AG04450 (cell line): ENCODE measurements around the gene CHL1. TPM values are rescaled to one million over a fixed set of nuclear protein-coding genes. Genes with fewer than 3 reads are reported as not detected.

Source experiments
- CTCF ChIA-PET: fragments of 300-600, 350-600 bp; formaldehyde crosslinking; extraction: SDS; loops from one replicate; lab custom pipeline; 2022; ENCODE audit warnings: antibody characterized with exemption, inconsistent platforms; lab: Charles Lee
- POLR2A ChIA-PET: fragments of 350-600 bp; formaldehyde crosslinking; extraction: SDS; loops from one replicate; lab custom pipeline; 2021; ENCODE audit warnings: antibody characterized with exemption, inconsistent platforms; lab: Yijun Ruan, JAX
- DNase-seq: peaks from one replicate; pipeline ENCODE4 v3.0.0-alpha.2; 2011; ENCODE audit warnings: low read depth, low spot score
- H3K27ac ChIP-seq: one replicate; pipeline ENCODE4 v1.5.1; 2012; ENCODE audit warnings: low read depth, low read length, control low read depth
- H3K27me3 ChIP-seq: one replicate; pipeline ENCODE4 v1.6.0; 2012; ENCODE audit warnings: low read length; ENCODE audit not compliant: control insufficient read depth, insufficient read depth
- H3K4me3 ChIP-seq: 2 replicates; pipeline ENCODE4 v1.5.1; 2011; ENCODE audit warnings: mild to moderate bottlenecking, low read depth, low read length, control low read depth
- H3K9me3 ChIP-seq: 2 replicates; pipeline ENCODE4 v1.5.1; 2012; ENCODE audit warnings: low read length; ENCODE audit not compliant: control insufficient read depth, insufficient read depth
- polyA plus RNA-seq: library from polyadenylated mRNA; depleted of rRNA; stranded (reverse); fragments of >200 nt; gene quantifications from 2 replicates; pipeline ENCODE4 v1.2.3, GENCODE V29; 2011
- TF ChIP-seq, protein P1 (sequence below): IDR thresholded peaks from 2 replicates; pipeline ENCODE4 v1.5.1; 2011; ENCODE audit warnings: low read depth, low read length, control low read depth, inconsistent platforms

Gene CHL1
- polyA plus RNA-seq, 1 experiment, result 0.40 TPM

DNA sequence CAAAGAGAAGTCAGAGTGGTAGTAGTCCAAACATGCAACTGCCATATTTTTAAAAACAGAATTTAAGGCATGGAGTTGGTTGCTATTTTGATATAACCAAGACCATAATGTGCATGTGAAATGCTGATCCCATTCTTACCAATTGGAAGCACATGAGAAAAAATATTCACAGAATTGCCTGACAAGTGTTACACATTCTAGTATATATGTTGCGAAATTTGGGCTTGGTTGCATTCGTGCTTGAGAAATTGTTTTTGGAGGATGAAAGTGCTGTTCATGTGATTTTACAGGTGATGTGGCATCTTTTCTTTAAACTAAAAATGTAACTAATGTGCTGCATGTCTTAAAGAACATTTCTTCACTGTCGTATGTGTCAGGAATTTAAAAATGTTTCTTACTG, 199.7 kb downstream of the CHL1 start:
- no peak overlapping the region for H3K27ac ChIP-seq
- TF ChIP-seq, protein P1, sequence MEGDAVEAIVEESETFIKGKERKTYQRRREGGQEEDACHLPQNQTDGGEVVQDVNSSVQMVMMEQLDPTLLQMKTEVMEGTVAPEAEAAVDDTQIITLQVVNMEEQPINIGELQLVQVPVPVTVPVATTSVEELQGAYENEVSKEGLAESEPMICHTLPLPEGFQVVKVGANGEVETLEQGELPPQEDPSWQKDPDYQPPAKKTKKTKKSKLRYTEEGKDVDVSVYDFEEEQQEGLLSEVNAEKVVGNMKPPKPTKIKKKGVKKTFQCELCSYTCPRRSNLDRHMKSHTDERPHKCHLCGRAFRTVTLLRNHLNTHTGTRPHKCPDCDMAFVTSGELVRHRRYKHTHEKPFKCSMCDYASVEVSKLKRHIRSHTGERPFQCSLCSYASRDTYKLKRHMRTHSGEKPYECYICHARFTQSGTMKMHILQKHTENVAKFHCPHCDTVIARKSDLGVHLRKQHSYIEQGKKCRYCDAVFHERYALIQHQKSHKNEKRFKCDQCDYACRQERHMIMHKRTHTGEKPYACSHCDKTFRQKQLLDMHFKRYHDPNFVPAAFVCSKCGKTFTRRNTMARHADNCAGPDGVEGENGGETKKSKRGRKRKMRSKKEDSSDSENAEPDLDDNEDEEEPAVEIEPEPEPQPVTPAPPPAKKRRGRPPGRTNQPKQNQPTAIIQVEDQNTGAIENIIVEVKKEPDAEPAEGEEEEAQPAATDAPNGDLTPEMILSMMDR, result no peak
- no peaks in the 10 kb centered on the region for H3K27me3 ChIP-seq
- no peaks in the 10 kb centered on the region for H3K9me3 ChIP-seq
- CTCF ChIA-PET, result interaction anchor here (3.5 kb wide), 1 partner anchor 18 kb away, joined by 13 read pairs; no protein-coding TSS in a partner anchor
- no peak overlapping the region for H3K4me3 ChIP-seq
- DNase-seq, result no peak
- POLR2A ChIA-PET, result no interaction called here

DNA sequence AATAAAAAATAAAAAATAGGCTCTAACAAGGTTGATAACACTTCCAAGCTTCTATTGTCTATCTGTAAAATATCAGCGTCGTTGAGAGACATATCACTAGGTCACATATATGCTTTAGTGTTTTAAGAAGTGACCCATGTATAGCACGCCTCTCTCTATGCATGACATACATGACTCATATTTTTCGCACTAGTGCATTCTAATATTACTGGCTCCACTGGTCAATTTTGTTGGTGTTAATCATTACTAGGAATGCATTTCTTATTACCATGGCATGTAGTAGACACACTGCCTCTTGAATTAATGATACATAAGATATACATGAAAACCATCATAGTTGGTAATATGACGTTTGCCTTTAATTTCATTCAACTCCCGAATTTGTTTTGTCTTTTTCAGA, 203.1 kb downstream of the CHL1 start:
- TF ChIP-seq, protein P1, result no peak
- CTCF ChIA-PET, result interaction anchor here (0.6 kb wide), 1 partner anchor 122 kb away, joined by 3 read pairs; no protein-coding TSS in a partner anchor

DNA sequence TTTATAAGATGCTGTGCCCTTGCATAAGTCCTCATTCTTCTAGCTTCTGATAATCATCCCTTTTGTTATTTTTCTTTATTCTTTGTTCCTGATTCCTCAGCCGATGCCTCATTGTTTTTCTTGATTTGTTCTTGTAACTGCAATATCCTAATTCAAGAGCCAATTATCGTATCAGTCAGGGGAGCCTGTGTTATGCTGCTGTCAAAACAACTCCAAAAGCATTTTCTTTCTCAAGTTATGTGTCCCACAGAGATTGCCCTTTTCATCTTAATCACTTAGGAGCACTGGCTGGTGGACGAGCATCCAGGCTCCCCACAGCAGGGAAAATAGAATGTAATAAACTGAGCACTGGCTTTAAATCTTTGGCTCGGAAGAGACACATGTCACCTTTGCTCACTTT, 207.3 kb downstream of the CHL1 start:
- ChIA-PET POLR2A (no interaction called here), CTCF (no interaction called here)
- Histone ChIP-seq H3K4me3 (no peak overlapping the region), H3K27me3 (no peaks in the 10 kb centered on the region), H3K9me3 (no peaks in the 10 kb centered on the region), H3K27ac (no peak overlapping the region)
- TF ChIP-seq, protein P1, result no peak
- no peak for DNase-seq

More for the DNA sequence above, 203.1 kb downstream of the CHL1 start:
- DNase-seq, result no peak
- POLR2A ChIA-PET, result no interaction called here
- no peak overlapping the region for H3K4me3 ChIP-seq
- H3K27ac ChIP-seq, result no peak overlapping the region
- H3K27me3 ChIP-seq, result no peaks in the 10 kb centered on the region
- no peaks in the 10 kb centered on the region for H3K9me3 ChIP-seq

DNA sequence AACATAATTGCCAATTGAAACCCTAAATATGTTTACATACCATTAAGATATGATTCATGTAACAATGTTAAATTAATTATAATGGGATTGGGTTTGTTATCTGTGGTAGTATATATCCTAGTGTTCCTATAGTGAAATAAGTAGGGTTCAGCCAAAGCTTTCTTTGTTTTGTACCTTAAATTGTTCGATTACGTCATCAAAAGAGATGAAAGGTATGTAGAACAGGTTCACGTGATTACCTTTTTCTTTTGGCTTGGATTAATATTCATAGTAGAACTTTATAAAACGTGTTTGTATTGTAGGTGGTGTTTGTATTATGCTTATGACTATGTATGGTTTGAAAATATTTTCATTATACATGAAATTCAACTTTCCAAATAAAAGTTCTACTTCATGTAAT, 212.4 kb downstream of the CHL1 start:
- CTCF ChIA-PET, result no interaction called here
- POLR2A ChIA-PET, result no interaction called here
- H3K27ac ChIP-seq, result no peak overlapping the region
- H3K4me3 ChIP-seq, result no peak overlapping the region
- TF ChIP-seq, protein P1, result no peak
- no peaks in the 10 kb centered on the region for H3K9me3 ChIP-seq
- DNase-seq, result no peak
- no peaks in the 10 kb centered on the region for H3K27me3 ChIP-seq

DNA sequence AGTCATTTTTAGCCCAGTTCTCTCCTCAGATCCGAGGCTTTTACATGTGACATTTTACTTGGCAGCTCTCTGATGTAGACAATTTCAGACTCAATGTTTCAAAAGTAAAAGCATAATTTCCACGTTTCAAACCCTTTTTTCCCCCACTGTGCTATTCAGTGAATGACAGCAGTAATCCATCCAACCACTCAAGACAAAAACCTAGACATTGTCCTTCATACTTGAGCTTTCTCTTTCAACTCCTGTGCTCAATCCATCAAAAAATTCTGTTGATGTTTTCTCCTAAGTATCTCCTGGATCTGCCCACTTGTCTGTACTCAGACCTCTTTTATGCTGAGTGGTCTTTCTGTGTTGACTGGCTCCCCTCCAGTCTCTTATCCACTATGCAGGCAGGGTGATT, 214.7 kb downstream of the CHL1 start:
- TF ChIP-seq, protein P1, result no peak
- ChIA-PET POLR2A (no interaction called here), CTCF (no interaction called here)
- Histone ChIP-seq H3K4me3 (no peak overlapping the region), H3K9me3 (no peaks in the 10 kb centered on the region), H3K27me3 (no peaks in the 10 kb centered on the region), H3K27ac (no peak overlapping the region)
- DNase-seq, result no peak
